Activated effector memory CD4-positive, alpha-beta T cell treated with Interleukin-2 at 50 U/mL for 16 hours (primary cell): Measurements from ENCODE around the gene REXO1.
"Not testable (repeated sequence)": the region's sequence is repeated elsewhere in the genome, so short reads cannot be mapped to it uniquely, and the experiment has no call there.

ENCODE experiments used
- DNase-seq: peaks from one replicate; pipeline ENCODE4 v3.0.0-alpha.2; 2020

REXO1 gene

DNA sequence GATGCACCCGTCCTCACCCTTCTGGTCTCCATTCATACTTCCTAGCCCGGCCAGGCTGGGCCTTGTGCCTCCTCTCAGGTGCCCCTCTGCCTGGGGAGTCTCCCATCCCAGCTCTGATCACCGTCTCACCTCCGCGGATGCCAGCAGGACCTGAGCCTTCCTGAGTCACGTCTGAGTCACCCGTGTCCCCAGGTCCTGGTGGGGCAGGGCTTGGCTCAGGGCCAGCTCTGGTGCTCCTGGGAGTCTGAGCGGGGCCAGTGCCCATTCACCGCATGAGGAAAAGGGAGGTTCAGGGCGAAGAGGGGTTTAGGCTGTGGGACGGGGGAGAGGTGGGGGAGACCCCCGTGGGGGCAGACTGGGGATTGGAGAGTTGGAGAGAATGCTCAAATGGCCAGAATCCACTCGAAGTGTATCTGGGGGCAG lies 36.8 kb downstream of the REXO1 start:
- DNase-seq: peak; percentile 35

DNA sequence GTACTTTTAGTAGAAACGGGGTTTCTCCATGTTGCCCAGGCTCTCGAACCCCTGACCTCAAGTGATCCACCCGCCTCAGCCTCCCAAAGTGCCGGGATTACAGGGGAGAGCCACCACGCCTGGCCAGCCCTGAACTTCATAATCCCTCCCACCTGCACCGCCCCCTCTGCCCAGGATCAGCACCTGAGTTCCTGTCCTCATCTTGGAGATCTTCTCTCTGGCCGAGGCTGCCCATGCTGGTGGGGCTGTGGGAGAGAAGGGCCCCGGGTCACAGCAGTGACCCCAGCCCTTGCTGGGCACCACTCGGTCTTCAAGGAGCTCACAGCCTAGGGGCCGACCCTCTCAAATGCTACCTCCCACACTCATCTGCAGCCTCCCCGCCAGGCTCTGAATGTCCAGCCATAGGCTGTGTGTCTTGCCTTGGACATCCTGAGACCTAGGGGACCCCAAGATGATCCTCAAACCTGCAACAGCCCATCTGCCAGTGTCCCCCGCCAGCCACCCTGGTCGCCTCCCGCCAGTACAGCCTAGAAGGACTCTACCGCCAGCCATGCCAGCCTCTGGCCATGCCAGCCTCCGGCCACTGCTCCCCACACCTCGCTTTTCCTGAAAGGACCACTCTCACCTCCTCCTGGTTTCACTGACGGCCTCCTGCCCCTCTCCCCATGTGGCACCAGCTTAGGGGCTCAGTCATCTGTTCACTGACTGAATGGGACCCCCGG lies 37.7 kb downstream of the REXO1 start:
- DNase-seq: no peak

DNA sequence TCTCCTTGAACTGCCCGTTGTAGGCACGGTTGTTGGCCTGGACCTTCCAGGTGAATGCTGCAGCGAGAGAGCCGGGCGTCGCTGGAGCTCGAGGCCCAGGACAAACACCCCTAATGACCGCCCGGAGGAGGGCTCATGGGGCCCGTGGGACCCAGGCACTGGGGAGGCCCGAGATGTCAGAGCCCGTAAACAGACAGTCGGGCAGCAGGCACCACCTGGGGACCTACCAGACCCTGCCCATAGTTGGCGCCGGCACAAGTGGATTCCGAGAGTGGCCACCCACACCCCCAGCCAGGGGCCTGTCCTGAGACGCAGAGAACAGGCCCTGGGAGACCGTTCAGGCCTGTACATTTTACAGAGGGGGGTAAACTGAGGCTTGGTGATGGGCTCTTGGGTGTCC lies 38.6 kb downstream of the REXO1 start:
- DNase-seq: no peak

DNA sequence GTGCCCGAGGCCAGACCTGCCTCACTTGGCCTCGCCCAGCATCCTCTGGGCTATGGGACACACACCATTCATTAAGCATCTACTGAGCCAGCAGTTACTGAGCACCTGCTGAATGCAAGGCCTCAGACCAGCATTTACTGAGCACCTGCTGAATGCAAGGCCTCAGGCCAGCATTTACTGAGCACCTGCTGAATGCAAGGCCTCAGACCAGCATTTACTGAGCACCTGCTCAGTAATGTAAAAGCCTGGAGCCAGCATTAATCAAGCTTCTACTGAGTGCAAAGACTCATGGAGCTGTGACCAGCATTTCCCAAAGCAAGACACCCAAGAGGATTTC lies 39.9 kb downstream of the REXO1 start:
- no peak for DNase-seq

DNA sequence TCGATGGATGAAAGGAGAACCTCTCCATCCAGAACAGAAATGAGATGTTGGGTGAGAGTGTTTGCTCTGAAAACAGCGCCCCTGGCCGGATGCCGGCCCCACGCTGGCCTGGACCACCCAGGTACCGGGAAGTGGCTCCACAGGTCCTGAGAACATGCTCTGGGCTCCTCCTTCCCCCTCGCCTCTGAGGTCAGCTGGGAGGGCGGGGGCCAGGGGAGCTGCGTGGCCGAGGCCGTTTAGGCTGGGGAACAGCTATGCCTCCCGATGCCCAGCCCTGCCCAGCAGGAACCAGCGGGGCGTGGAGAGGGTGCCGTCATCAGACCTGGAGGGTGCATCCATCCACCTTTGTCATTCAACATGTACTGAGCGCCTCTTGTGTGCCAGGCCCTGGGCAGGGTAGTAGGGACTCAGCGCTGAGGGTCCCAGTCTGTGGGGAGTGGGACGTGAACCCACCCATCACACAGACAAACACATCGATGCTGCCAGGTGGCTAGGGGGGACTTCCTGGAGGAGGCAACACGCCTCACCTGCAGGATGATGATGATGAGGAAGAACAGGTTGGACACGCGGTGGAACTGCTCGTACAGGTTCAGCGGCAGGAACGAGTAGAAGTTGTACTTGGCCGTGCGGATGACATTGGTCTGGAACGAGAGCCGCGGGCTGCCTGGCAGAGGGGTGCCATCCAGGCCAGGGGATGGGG lies 40.4 kb downstream of the REXO1 start:
- DNase-seq: no peak

DNA sequence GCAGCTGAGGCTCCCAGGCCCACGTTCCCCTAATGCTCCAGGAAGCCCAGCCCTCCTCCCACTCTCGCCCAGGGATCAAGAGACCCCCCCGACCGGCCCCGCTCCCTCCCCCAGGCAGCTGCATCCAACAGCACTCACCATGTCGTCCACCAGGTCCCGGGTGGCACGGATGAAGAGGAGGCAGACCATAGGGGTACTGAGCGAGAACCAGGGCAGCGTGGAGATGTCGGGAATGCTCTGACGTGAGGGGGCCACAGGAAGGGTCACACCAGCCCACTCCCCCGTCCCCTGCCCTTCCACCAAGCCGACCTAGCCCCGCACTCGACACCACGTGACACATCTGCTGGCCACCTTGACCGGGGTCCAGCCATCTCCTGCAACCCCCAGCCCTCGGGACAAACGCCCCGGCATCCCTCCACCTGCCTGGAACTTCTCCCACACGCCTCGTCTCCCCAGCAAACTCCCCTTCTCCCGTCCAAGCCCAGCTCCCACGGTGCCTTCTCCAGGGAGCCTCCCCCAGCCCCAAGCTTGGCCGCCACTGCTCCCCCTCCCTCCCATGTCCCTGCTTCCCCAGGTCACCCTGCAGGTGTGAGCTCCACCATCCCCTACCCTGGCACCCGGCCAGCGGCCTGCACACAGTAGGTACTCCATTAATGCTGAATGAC lies 41.1 kb downstream of the REXO1 start:
- DNase-seq: no peak

DNA sequence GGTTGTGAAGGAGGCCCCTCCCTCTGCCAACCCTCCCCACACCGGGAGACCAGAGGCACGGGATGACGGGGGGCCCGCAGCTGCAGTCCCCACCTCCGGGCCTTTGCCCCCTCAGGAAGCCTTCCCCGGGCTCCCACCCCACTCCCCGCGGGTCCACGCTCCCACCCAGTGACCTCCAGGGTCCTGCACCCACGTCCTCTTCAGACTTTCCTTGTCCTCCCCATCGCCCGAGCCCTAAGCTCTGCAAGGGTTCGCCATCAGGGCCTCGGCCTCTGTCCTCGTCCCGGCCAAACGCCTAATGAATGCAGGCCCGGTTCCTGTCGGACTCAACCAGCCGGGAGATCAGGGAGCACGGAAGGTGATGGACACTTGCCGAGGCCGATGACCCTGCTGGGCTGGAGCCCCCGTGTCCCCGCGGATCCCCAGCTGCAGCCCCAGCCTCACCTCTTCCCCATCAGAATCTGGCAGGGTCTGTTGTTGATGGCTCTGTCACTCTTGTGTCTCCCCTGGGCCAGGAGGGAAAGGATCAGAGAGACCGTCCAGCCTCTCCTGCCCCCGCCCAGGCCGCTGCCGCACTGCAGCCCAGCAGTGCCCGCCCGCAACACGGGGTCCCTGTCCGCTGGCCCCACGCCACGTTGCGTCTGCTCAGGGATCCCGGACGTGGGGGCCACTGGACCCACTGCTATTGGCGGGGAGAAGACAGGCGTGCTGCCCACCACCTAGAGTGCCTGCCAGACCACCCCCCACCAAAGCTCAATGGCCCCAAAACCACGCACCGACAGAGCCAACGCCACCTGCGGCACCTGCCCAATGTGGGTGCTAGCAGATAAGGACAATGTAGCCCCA lies 41.9 kb downstream of the REXO1 start:
- no peak for DNase-seq

DNA sequence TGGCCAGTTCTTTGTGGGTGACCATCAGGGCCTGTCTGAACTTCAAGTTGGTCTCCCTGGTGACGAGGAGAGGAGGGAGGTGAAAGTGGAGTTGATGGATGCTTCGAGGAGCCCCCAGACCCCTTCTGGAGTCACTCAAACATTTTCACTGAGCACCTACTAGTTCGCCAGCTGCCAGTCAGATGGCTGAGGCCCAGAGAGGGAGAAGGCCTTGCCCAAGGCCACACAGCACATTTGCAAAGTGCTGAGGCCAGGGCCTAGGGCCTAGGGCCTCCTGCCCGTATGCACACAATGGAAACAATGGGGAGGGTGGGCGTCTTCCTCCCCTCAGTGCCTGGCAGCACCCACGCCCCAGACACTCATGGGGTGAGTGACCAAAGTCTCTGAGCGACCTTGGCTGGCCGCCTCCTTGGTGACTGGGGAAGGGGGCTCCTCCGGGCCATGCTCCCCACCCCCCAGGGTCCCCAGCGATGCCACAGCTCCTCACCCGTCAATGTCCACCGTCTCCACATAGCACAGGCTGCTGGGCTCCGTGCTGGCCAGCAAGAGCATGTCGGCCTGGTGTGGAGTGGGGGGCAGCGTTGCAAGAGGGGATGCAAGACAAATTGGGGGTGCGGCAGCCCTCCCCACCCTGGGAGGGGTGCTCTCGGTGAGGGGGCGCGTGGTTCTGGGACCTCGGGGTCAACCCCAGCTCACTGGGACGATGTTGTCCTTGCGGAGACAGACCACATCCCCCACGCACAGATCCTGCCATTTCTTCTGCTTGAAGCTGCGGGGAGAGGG lies 42.7 kb downstream of the REXO1 start:
- DNase-seq: no peak

DNA sequence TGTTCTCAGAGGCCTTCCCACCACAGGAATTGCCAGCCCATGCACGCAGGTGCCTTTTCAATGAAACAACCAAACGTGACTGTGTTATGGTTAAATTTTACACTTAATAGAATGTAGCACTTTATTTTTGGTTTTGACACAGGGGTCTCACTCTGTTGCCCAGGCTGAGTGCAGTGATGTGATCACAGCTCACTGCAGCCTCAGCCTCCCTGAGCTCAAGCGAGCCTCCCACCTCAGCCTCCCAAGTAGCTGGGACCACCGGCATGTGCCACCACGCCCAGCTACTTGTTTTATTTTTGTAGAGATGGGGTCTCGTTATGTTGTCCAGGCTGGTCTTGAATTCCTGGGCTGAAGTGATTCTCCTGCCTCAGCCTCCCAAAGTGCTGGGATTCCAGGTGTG lies 43.4 kb downstream of the REXO1 start:
- no peak for DNase-seq

DNA sequence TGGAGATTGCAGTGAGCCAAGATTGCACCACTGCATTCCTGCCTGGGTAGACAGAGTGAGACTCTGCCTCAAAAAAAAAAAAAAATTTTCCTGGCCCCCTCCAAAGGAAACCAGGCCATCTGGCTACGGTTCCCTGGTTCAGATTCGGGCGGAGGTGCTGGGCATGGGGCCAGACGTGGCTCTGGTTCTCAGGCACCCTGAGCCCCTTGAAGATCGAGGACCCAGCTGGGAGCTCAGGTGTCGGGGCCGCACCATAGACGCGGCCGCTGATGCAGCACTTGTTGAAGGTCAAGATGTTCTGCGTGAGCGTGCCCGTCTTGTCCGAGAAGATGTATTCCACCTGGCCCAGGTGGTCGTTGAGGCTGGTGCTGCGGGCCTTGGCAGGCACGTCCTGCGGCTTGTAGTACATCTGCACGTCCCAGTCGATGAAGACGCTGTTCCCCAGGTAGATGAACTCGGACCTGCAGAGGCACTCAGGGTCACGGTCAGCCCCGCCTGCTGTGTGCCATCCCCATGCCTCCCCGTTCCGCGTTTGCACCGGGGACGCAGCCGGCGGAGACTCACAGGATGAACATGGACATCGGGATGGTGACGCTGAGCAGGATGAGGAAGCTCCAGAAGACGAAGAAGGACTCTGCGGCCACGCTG lies 48.5 kb downstream of the REXO1 start:
- no peak for DNase-seq

DNA sequence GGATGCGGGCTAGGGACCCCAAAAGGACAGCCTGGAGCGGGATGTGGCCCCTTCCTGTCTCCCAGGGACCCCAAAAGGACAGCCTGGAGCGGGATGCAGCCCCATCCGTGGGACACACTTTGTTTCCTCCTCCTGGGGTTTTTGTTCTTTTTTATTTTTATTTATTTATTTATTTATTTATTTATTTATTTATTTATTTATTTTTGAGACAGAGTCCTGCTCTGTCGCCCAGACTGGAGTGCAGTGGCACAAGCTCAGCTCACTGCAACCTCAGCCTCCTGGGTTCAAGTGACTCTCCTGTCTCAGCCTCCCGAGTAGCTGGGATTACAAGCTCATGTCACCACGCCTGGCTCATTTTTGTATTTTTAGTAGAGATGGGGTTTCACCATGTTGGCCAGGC lies 51.0 kb downstream of the REXO1 start:
- DNase-seq: not testable (repeated sequence)

DNA sequence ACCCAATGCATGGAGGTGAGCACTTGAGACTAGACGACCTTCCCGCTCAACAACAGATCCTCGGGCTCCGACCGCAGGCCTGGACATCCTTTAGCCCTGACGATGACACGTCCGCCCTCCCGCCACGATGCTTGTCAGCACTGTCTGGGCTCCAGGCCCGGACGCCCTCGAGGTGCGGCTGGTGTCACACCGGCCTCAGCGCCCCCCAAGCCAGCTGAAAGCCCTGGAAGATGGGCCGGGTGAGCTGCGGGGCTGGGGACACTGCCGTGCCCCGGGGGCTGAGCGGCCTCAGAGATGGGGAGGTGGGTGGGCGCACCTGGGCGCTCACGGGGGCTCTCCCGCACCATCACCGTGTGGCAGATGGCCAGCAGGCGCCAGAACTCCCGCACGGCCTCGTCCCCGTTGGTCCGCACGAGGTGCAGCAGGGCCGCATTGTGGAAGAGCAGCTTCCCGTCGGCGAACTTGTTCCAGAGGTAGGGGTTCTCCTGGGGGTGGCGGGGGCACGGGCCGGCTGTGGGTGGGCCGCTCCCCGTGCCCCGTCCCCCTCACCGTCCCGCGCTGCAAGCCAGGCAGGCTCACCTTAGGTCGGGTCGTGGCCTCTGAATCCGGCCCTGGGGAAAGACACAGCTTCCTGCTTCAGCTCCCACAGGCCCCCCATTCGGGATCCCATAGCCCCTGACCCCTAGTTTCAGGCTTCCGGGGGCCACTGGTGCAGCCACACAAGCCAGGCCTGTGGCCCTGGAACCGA lies 51.7 kb downstream of the REXO1 start:
- DNase-seq: no peak

DNA sequence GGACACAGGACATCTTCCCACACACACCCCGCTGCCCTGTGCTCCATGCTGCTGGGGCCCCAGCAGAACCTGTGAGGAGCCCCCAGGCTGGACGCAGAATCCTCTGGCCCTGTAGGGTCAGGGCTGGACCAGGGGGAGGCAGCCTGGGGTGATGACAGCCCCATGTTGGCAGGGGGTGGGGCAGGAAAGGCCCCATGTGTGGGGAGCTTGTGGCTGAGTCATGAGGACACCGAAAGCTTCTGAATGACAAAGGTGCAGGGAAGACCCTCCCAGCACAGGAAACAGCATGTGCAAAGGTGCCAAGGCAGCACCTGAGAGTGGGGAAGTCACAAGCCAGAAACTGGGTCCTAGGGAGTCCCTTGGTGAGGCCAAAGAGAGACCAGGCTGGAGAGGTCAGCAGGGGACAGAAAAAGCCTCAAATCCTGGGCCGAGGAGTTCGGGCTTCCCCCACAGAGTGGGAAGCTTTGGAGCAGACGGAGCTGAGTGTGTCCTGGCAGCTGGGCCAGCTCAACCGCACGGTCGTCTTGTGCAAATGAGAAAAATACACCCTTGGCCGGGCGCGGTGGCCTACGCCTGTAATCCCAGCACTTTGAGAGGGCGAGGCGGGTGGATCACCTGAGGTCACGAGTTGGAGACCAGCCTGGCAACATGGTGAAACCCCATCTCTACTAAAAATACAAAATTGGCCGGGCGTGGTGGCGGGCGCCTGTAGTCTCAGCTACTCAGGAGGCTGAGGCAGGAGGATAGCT lies 53.7 kb downstream of the REXO1 start:
- DNase-seq: no peak

DNA sequence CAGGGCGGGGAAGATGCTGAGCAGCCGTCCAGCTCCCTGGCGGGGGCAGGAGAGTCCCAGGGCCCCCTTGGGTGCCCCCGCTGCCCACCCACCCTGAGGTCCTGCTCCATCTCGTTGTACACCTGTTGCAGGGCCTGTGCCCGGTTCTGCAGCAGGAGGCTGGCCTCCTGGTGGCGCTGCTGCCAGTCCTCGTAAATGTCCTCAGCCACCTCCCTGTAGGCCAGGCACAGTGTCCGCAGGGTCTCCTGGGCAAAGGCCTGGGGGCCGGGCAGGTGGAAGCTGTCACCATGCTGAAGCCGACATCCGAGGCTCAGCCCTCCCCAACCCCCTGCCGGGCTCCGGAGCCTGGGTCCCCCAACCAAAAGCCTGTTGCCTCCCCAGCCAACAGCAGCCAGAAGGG lies 56.4 kb downstream of the REXO1 start:
- DNase-seq: no peak

DNA sequence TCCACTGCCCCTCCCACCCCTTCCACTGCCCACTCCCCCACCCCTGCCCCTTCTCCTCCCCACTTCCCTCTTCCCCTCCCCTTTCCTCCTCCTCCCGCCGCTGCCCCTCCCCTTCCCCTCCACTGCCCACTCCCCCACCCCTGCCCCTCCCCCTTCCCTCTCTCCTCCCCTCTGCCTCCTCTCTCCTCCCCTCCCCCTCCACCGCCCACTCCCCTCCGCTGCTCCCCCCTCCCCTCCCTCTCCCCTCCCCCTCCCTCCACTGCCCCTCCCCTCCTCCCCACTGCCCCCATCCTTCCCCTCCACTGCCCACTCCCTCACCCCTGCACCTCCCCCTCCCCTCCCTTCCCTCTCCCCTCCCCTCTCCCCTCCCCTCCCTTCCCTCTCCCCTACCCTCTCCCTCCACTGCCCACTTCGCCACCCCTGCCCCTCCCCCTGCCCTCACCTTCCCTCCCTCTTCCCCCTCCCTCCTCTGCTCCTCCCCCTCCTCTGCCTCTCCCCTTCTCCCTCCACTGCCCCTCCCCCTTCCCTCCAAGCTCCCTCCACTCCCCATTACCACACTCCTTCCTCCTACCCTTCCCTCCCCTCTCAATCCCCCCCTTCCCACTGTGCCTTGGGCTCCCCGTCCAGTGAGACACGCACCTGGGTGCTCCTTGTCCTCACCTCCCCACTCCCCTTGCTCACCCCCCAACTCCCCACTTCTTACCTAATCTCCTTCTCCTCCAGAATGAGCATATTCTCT lies 58.1 kb downstream of the REXO1 start:
- DNase-seq: no peak

DNA sequence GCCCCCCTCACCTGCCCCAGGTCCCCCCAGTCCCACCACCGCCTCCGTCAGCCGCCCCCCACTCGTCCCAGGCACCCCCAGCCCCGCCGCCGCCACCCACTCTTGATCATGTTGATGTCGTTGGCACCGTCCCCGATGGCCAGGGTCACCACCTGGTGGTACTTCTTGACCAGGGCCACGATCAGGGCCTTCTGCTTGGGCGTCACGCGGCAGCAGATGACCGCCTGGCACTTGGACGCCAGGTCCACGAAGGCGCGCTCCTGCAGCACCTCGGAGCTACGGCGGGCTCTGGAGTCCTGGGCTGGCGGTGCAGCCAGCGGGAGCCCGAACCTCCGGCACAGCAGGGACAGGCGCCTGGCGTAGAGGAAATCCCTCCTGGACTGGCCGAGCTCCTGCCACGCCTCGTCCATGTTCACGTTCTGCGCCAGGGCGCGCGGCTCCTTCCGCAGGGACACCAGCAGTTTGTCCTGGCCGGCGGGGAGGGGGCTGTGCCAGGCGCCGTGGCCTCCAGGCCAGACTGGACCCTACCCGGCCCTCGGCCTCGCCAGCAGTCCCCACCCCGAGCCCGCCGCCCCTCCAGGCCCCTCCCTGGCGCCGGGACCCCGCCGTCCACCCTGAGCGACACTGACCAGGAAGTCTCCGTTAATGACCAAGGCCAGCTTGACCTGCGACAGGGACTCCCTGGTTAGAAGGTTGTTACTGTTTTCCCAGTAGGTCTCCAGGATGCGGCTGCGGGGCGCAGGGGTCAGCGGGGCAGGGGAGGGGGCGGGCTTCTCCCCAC lies 58.8 kb downstream of the REXO1 start:
- no peak for DNase-seq

DNA sequence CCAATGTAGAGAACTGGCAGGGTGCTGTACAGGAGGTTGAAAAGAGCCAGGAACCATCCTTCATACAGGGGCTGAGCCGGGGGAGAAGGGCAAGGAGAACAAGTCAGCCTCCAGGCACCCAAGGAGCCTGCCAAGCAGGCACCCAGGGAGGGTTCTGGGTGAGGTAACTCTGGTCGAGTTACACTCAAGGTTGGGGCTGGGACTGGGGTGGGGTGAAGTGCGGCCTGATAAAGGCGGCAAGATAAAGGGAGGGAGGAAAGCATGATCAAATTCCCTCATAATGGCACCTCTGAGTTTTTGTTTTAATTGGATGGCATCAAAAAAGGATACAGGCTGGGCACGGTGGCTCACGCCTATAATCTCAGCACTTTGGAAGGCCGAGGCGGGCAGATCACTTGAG lies 61.2 kb downstream of the REXO1 start:
- no peak for DNase-seq

DNA sequence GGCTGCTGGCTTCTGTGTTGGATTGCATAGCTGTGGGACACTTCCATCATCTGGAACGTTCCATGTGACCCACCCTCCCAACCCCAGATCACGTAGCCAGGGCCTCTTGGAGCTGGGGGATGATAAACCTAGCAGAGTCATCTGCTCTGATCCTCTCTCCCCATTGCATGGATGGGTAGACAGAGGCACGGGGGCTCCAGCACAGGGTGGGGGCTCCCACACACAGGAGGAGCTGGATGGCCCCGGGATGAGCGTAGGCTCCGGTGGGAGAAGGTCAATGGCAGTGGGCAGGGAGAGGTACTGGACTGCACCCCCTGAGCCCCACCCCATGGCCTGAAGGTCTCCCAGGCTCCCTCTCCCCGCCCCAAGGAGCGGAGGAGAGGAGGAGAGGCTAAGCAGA lies 61.6 kb downstream of the REXO1 start:
- DNase-seq: no peak

DNA sequence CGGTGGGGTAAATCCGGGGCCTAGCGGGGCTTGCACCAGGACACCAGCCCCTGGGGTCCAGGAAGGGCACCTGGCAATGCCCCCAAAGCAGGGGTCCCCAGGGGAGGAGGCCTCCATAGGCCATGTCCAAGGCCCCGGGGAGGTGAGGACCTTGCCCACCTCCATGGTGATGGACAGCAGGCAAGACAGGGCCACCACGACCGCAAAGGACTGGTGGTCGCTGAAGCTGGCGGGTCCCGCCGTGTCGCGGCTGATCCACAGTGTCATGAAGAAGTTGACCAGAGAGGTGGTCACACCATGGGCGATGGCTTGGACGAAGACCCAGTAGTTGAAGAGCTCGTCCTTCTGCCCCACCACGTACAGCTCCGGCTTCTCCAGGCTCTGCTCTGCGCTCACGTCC lies 63.0 kb downstream of the REXO1 start:
- DNase-seq: no peak
